ENCODE results near the gene SMCO3. TPM values are rescaled to one million over a fixed set of nuclear protein-coding genes. Genes with fewer than 3 reads are reported as not detected.

Gene SMCO3
- total and polyA plus RNA-seq, 2 of the 13 experiments (the other 11 are each of a cell fraction or from before 2014, with no cell fraction given): 0.29 to 0.42 TPM

DNA sequence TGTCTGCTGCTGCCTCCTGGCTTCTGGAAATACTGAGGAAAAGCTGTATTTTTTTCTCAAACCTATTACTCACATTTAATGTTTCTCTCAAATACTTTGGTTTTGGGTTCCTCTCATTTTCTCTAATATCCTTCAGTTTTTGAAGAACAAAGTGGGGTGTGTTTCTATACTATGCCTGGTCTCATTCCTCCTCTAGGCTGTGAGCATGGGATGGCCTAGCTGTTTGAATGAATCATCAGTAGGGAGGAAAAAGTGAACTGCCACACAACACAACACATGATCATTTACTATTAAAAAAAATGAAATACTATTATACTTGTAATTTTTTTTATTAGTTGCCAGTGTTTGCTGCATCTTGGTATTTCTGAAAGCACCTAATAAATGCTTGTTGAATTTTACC is 11.3 kb upstream of the SMCO3 start (continued):
- TF ChIP-seq, protein P1, sequence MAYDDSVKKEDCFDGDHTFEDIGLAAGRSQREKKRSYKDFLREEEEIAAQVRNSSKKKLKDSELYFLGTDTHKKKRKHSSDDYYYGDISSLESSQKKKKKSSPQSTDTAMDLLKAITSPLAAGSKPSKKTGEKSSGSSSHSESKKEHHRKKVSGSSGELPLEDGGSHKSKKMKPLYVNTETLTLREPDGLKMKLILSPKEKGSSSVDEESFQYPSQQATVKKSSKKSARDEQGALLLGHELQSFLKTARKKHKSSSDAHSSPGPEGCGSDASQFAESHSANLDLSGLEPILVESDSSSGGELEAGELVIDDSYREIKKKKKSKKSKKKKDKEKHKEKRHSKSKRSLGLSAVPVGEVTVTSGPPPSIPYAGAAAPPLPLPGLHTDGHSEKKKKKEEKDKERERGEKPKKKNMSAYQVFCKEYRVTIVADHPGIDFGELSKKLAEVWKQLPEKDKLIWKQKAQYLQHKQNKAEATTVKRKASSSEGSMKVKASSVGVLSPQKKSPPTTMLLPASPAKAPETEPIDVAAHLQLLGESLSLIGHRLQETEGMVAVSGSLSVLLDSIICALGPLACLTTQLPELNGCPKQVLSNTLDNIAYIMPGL (CRISPR knock-in tag; IDR thresholded peaks at IDR 0.05; ENCODE audit: borderline replicate concordance in 1 of 2, low read depth in 1 of 2): no peak
- no peak for TF ChIP-seq CENPX (CRISPR knock-in tag; IDR thresholded peaks at IDR 0.05)
- TF ChIP-seq THAP9 (CRISPR knock-in tag; IDR thresholded peaks at IDR 0.05; ENCODE audit: borderline replicate concordance): no peak
- no peak for TF ChIP-seq CREB3 (CRISPR knock-in tag; IDR thresholded peaks at IDR 0.05)
- TF ChIP-seq ZBTB8A (CRISPR knock-in tag; IDR thresholded peaks at IDR 0.05; ENCODE audit: borderline replicate concordance, low read depth): no peak
- TF ChIP-seq ZNF792 (CRISPR knock-in tag; IDR thresholded peaks at IDR 0.05): no peak

DNA sequence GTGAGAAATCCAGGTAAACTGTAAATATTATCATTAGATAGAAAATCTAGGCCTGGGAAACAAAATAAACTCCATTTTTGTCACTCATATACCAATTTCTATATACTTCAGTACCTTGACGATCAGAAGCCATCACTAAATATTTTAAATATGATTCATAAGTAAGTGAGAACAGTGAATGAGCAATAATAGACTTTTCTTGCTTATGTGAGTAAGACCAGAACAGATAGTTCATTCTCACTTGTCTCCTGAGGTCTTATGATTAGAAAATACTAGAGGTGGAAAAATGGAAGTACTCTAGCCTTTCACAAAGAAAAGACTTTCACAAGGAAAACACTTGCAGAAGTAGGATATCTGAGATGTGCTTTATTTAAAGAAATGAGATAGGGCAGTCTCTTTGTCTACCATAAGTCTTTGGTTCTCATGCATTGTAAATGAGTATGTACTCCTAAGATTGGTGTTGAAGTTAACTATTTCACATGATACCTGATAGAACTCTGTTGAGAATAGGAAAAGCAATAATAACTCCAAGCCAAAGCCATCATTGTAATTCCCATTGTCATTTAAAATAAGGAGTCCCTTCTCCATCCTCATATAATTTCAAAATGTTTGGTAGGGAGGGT is 10.1 kb upstream of the SMCO3 start:
- in situ Hi-C loops (cut with HindIII; ENCODE audit: extremely low pct_ligation_motif_present, low pct_unique_long_range_greater_than_20kb): no loop called here

More for the DNA sequence above, 10.1 kb upstream of the SMCO3 start:
- no peaks in the 10 kb centered on the region for H3K79me2 ChIP-seq (ENCODE audit: insufficient read depth, low read length)
- H3K4me2 ChIP-seq (ENCODE audit: low read depth, low read length): no peak overlapping the region
- H3K9me3 ChIP-seq (ENCODE audit: low read length): no peaks in the 10 kb centered on the region
- H3K4me1 ChIP-seq (ENCODE audit: insufficient read depth, low read length): no peaks in the 10 kb centered on the region
- ATAC-seq: no peak
- CTCF ChIA-PET (ENCODE audit: low intra/inter-chr PET ratio, low total read pairs): no interaction called here
- no peaks in the 10 kb centered on the region for H3K36me3 ChIP-seq (replicated peaks in 1 of 2; ENCODE audit: control insufficient read depth in 1 of 2, insufficient read depth in 2 of 2, low read length in 2 of 2)
- no peak for FAIRE-seq
- TF ChIP-seq ZBTB49 (CRISPR knock-in tag; IDR thresholded peaks at IDR 0.05; ENCODE audit: borderline replicate concordance): no peak
- no peak for TF ChIP-seq ZNF747 (CRISPR knock-in tag; IDR thresholded peaks at IDR 0.05; ENCODE audit: borderline replicate concordance)
- no peak for TF ChIP-seq SRSF1 (optimal IDR thresholded peaks at IDR 0.05; ENCODE audit: low read depth, low read length)
- TF ChIP-seq TSC22D2 (CRISPR knock-in tag; IDR thresholded peaks at IDR 0.05; ENCODE audit: borderline replicate concordance): no peak
- TF ChIP-seq ZNF253 (CRISPR knock-in tag; IDR thresholded peaks at IDR 0.05; ENCODE audit: borderline replicate concordance): no peak
- TF ChIP-seq ZNF329 (CRISPR knock-in tag; IDR thresholded peaks at IDR 0.05; ENCODE audit: low read depth): no peak
- TF ChIP-seq ZNF878 (CRISPR knock-in tag; IDR thresholded peaks at IDR 0.05): no peak
- no peak overlapping the region for H3K27ac ChIP-seq (ENCODE audit: extremely low read length, insufficient read depth, low read length)
- no peak for DNase-seq (ENCODE audit: low spot score)
- POLR2A ChIA-PET: no interaction called here
- no peak overlapping the region for H3K9ac ChIP-seq (ENCODE audit: insufficient read depth, low read depth, low read length)
- no TSS peak for BruUV-seq (replicated peaks)
- no peaks in the 10 kb centered on the region for H3K27me3 ChIP-seq (ENCODE audit: control insufficient read depth in 1 of 2, insufficient read depth in 2 of 2, low read length in 2 of 2)
- H2AFZ ChIP-seq (ENCODE audit: low read length): no peak overlapping the region
- 83% methylated on average over 1 of the region's 1 CpG for WGBS (ENCODE audit: low lambda C conversion rate)
- no peaks in the 10 kb centered on the region for H4K20me1 ChIP-seq (ENCODE audit: insufficient read depth, low read length)
- H3K4me3 ChIP-seq (replicated peaks in 1 of 3; ENCODE audit: insufficient read depth in 1 of 3, low read depth in 2 of 3, low read length in 3 of 3): no peak overlapping the region
- intact Hi-C loops (cut with micrococcal nuclease; ENCODE audit: unreplicated experiment): no loop called here
